HEK293 (cell line): ENCODE results near the gene EI24.

ENCODE experiments used
- CTCF ChIA-PET: fragments of 350-600 bp; formaldehyde crosslinking; extraction: SDS; loops from one replicate; lab custom pipeline; 2021; ENCODE audit warnings: antibody characterized with exemption; lab: Yijun Ruan, JAX
- POLR2A ChIA-PET: fragments of 300-600 bp; formaldehyde crosslinking; extraction: SDS; loops from one replicate; lab custom pipeline; 2020; ENCODE audit warnings: antibody characterized with exemption, inconsistent platforms; lab: Yijun Ruan, JAX
- H3K27ac ChIP-seq: fragments of 200-500 bp; sonication (Bioruptor generic); 2 replicates; pipeline ENCODE4 v1.5.1; 2014; ENCODE audit warnings: low read depth, low read length, control low read depth, inconsistent platforms; ENCODE audit errors: extremely low read depth
- H3K36me3 ChIP-seq, 2 experiments: fragments of 200-500 bp in 1 of 2; sonication (Bioruptor generic) in 1 of 2; 1 replicate in 1 of 2; 2 replicates in 1 of 2; pipeline ENCODE4 v1.5.1; 2014 to 2017; ENCODE audit warnings: inconsistent platforms in 2 of 2, low read length in 2 of 2; ENCODE audit not compliant: control insufficient read depth in 2 of 2, insufficient read depth in 1 of 2
- H3K4me1 ChIP-seq: fragments of 200-500 bp; sonication (Bioruptor generic); 2 replicates; pipeline ENCODE4 v1.5.1; 2014; ENCODE audit warnings: mild to moderate bottlenecking, low read length, inconsistent platforms; ENCODE audit not compliant: control insufficient read depth, insufficient read depth
- H3K4me3 ChIP-seq: 2 replicates; pipeline ENCODE4 v1.5.1; 2011; ENCODE audit warnings: low read depth, mild to moderate bottlenecking, control low read depth, low read length, moderate library complexity
- H3K9me3 ChIP-seq: fragments of 200-500 bp; sonication (Bioruptor generic); 2 replicates; pipeline ENCODE4 v1.5.1; 2014; ENCODE audit warnings: low read depth, low read length, inconsistent platforms; ENCODE audit not compliant: control insufficient read depth, insufficient read depth
- EGR2 ChIP-seq: fragments of 450-650 bp; formaldehyde crosslinking; IDR thresholded peaks from 2 replicates; pipeline ENCODE4 v1.5.1; 2016; ENCODE audit warnings: low read depth, missing biosample characterization, missing genetic modification characterization
- HOXC10 ChIP-seq: sonication (generic); formaldehyde crosslinking; IDR thresholded peaks from 2 replicates; pipeline ENCODE4 v1.8.1; 2023; ENCODE audit warnings: mild to moderate bottlenecking, missing genetic modification reagents
- HOXD13 ChIP-seq: sonication (generic); formaldehyde crosslinking; IDR thresholded peaks from 2 replicates; pipeline ENCODE4 v1.8.0; 2022; ENCODE audit warnings: missing genetic modification reagents, borderline replicate concordance
- INSM2 ChIP-seq: fragments of 450-650 bp; formaldehyde crosslinking; IDR thresholded peaks from 2 replicates; pipeline ENCODE4 v1.5.1; 2016; ENCODE audit warnings: missing biosample characterization, missing genetic modification characterization
- REST ChIP-seq: fragments of 450-650 bp; formaldehyde crosslinking; IDR thresholded peaks from 2 replicates; pipeline ENCODE4 v1.5.1; 2016; ENCODE audit warnings: missing biosample characterization, missing genetic modification characterization
- SCRT2 ChIP-seq: fragments of 450-650 bp; formaldehyde crosslinking; IDR thresholded peaks from 2 replicates; pipeline ENCODE4 v1.5.1; 2016; ENCODE audit warnings: missing biosample characterization, missing genetic modification characterization
- SP3 ChIP-seq: fragments of 450-650 bp; formaldehyde crosslinking; IDR thresholded peaks from 2 replicates; pipeline ENCODE4 v1.5.1; 2016; ENCODE audit warnings: missing biosample characterization, missing genetic modification characterization
- ZBTB20 ChIP-seq: fragments of 450-650 bp; formaldehyde crosslinking; IDR thresholded peaks from 2 replicates; pipeline ENCODE4 v1.5.1; 2016; ENCODE audit warnings: missing biosample characterization, missing genetic modification characterization
- ZBTB21 ChIP-seq: fragments of 450-650 bp; formaldehyde crosslinking; IDR thresholded peaks from 2 replicates; pipeline ENCODE4 v1.5.1; 2017; ENCODE audit warnings: missing biosample characterization, missing genetic modification characterization
- ZFP69B ChIP-seq: fragments of 450-650 bp; formaldehyde crosslinking; IDR thresholded peaks from 2 replicates; pipeline ENCODE4 v1.5.1; 2016; ENCODE audit warnings: missing biosample characterization, missing genetic modification characterization
- ZNF114 ChIP-seq: fragments of 450-650 bp; formaldehyde crosslinking; IDR thresholded peaks from 2 replicates; pipeline ENCODE4 v1.5.0; 2017; ENCODE audit warnings: missing biosample characterization, missing genetic modification characterization
- ZNF184 ChIP-seq: fragments of 450-650 bp; IDR thresholded peaks from 2 replicates; pipeline ENCODE4 v1.5.1; 2018; ENCODE audit warnings: missing biosample characterization, mild to moderate bottlenecking, missing genetic modification characterization
- ZNF24 ChIP-seq: fragments of 450-650 bp; formaldehyde crosslinking; IDR thresholded peaks from 2 replicates; pipeline ENCODE4 v1.5.1; 2016; ENCODE audit warnings: missing biosample characterization, missing genetic modification characterization
- ZNF26 ChIP-seq: fragments of 450-650 bp; formaldehyde crosslinking; IDR thresholded peaks from 2 replicates; pipeline ENCODE4 v1.5.1; 2016; ENCODE audit warnings: missing biosample characterization, missing genetic modification characterization
- ZNF366 ChIP-seq: fragments of 450-650 bp; formaldehyde crosslinking; conservative IDR thresholded peaks from 2 replicates; pipeline ENCODE4 v1.5.1; 2016; ENCODE audit warnings: missing biosample characterization, missing genetic modification characterization
- ZNF391 ChIP-seq: fragments of 450-650 bp; formaldehyde crosslinking; IDR thresholded peaks from 2 replicates; pipeline ENCODE4 v1.5.1; 2016; ENCODE audit warnings: low read depth, missing biosample characterization, missing genetic modification characterization, borderline replicate concordance
- ZNF473 ChIP-seq: fragments of 450-650 bp; formaldehyde crosslinking; IDR thresholded peaks from 2 replicates; pipeline ENCODE4 v1.5.1; 2017; ENCODE audit warnings: missing biosample characterization, missing genetic modification characterization
- ZNF529 ChIP-seq: fragments of 450-650 bp; formaldehyde crosslinking; IDR thresholded peaks from 2 replicates; pipeline ENCODE4 v1.5.1; 2017; ENCODE audit warnings: missing genetic modification characterization, missing biosample characterization; ENCODE audit not compliant: insufficient replicate concordance
- ZNF600 ChIP-seq: fragments of 450-650 bp; formaldehyde crosslinking; IDR thresholded peaks from 2 replicates; pipeline ENCODE4 v1.5.1; 2016; ENCODE audit warnings: missing biosample characterization, missing genetic modification characterization
- ZNF658 ChIP-seq: fragments of 450-650 bp; formaldehyde crosslinking; IDR thresholded peaks from 2 replicates; pipeline ENCODE4; 2016; ENCODE audit warnings: missing biosample characterization, missing genetic modification characterization
- ZNF768 ChIP-seq: fragments of 450-650 bp; formaldehyde crosslinking; IDR thresholded peaks from 2 replicates; pipeline ENCODE4 v1.5.1; 2018; ENCODE audit warnings: missing biosample characterization, mild to moderate bottlenecking, missing genetic modification characterization
- ZNF792 ChIP-seq: fragments of 450-650 bp; formaldehyde crosslinking; IDR thresholded peaks from 2 replicates; pipeline ENCODE4 v1.5.1; 2016; ENCODE audit warnings: missing biosample characterization, missing genetic modification characterization
- ZSCAN23 ChIP-seq: fragments of 450-650 bp; formaldehyde crosslinking; IDR thresholded peaks from 2 replicates; pipeline ENCODE4 v1.5.1; 2016; ENCODE audit warnings: missing biosample characterization, missing genetic modification characterization

EI24 gene

GRCh38 chr11:125583496-125583895 lies 14.2 kb downstream of the EI24 start:
- Histone ChIP-seq H3K4me1 (no peaks in the 10 kb centered on the region), H3K4me3 (no peak overlapping the region), H3K9me3 (no peaks in the 10 kb centered on the region), H3K36me3 (peaks cover 27 to 60% of the 10 kb centered on the region in 2 experiments), H3K27ac (no peak overlapping the region)
- ChIA-PET POLR2A (interaction anchor here (1.1 kb wide), 1 partner anchor 9 kb away, joined by 3 read pairs; the partner anchor contains the start of gene STT3A), CTCF (interaction anchor here (0.9 kb wide), 1 partner anchor 14 kb away, joined by 3 read pairs; the partner anchor contains the start of gene EI24)
- no peak for TF ChIP-seq SCRT2 (tag by site-specific recombination)
- no peak for TF ChIP-seq SP3
- no peak for TF ChIP-seq ZBTB20 (tag by site-specific recombination)
- TF ChIP-seq ZNF24 (tag by site-specific recombination), result no peak
- TF ChIP-seq HOXC10 (CRISPR knock-in tag), result no peak
- no peak for TF ChIP-seq ZNF658 (tag by site-specific recombination)
- TF ChIP-seq ZNF26 (tag by site-specific recombination), result no peak
- no peak for TF ChIP-seq EGR2 (tag by site-specific recombination)

GRCh38 chr11:125585487-125585886 lies 16.2 kb downstream of the EI24 start:
- ChIA-PET CTCF (interaction anchor here (0.7 kb wide), 2 partner anchors 15 to 703 kb away, joined by 4 to 5 read pairs; no protein-coding TSS in a partner anchor), POLR2A (no interaction called here)

More at GRCh38 chr11:125585487-125585886, 16.2 kb downstream of the EI24 start:
- H3K9me3 ChIP-seq, result no peaks in the 10 kb centered on the region
- H3K27ac ChIP-seq, result no peak overlapping the region
- no peak overlapping the region for H3K4me3 ChIP-seq
- no peaks in the 10 kb centered on the region for H3K4me1 ChIP-seq
- peaks cover 13 to 42% of the 10 kb centered on the region in 2 experiments; a peak in 2 of 3 replicates for H3K36me3 ChIP-seq
- TF ChIP-seq ZNF792 (tag by site-specific recombination), result no peak
- no peak for TF ChIP-seq REST (tag by site-specific recombination)
- no peak for TF ChIP-seq ZNF184
- no peak for TF ChIP-seq ZSCAN23 (tag by site-specific recombination)
- TF ChIP-seq HOXC10 (CRISPR knock-in tag), result no peak
- TF ChIP-seq HOXD13, result no peak
- no peak for TF ChIP-seq INSM2 (tag by site-specific recombination)
- TF ChIP-seq ZNF600 (tag by site-specific recombination), result no peak
- no peak for TF ChIP-seq ZNF366 (tag by site-specific recombination)
- TF ChIP-seq ZNF473 (tag by site-specific recombination), result no peak
- TF ChIP-seq ZNF768, result no peak
- TF ChIP-seq ZNF391 (tag by site-specific recombination), result no peak
- no peak for TF ChIP-seq ZBTB21 (tag by site-specific recombination)
- TF ChIP-seq ZNF114 (tag by site-specific recombination), result no peak
- no peak for TF ChIP-seq ZNF529 (tag by site-specific recombination)
- TF ChIP-seq ZFP69B (tag by site-specific recombination), result no peak
